PC-3 (cell line): Measurements from ENCODE around the gene ZNF318.

Experiments used
- CTCF ChIP-seq: fragments of 300-600 bp; sonication (generic); conservative IDR thresholded peaks from 2 replicates; pipeline ENCODE4 v1.5.1; 2017; ENCODE audit warnings: antibody characterized with exemption, low read depth, mild to moderate bottlenecking, low read length
- EZH2 ChIP-seq: fragments of 300-600 bp; sonication (generic); IDR thresholded peaks from one replicate; pipeline ENCODE4 v1.6.1; 2017; ENCODE audit warnings: antibody characterized with exemption, mild to moderate bottlenecking, low read length; ENCODE audit not compliant: unreplicated experiment

- TF ChIP-seq CTCF (no peak), EZH2 (no peak)
Measured at GRCh38 chr6:43331891-43332290, 37.6 kb downstream of the ZNF318 start.
